Measurements from ENCODE around the gene MEF2C. TPM values are rescaled to one million over a fixed set of nuclear protein-coding genes. Genes with fewer than 3 reads are reported as not detected.

MEF2C gene
- polyA plus RNA-seq, 1 donor (not counting 4 experiments of a cell fraction or from before 2014, with no cell fraction given): 0.10 TPM

DNA sequence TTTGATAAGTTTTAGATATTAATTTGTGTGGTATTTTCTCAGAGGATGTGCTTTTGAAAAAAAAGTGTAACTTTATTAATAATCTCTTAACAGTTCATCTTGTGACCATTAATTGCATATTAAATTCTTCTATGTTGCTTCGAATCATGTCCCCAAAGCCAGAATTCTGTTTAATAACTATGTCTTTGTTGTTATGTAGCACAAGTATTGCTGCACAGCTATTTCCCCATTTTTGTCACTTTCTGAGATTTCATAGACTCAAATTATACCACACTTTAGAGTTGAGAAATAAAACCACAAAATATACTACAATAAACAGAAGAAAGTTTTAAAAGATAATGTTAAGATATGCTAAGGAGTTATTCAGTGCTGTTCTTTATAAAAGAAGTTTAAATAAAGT, 2.8 kb downstream of the MEF2C start:
- Histone ChIP-seq H3K27ac (ENCODE audit: control insufficient read depth, insufficient read depth, low read length) (no peak overlapping the region), H3K27me3 (ENCODE audit: control insufficient read depth, extremely low read depth, insufficient read depth, low read length) (peaks cover 26% of the 10 kb centered on the region), H3K9ac (ENCODE audit: control insufficient read depth, extremely low read depth, insufficient read depth, low read length) (no peak overlapping the region), H2AFZ (ENCODE audit: control insufficient read depth, low read length) (no peak overlapping the region), H3K9me3 (ENCODE audit: control insufficient read depth, low read depth, low read length) (no peaks in the 10 kb centered on the region), H3K4me2 (ENCODE audit: control insufficient read depth, extremely low read depth, insufficient read depth, low read depth, low read length) (no peak overlapping the region), H3K9me1 (ENCODE audit: control insufficient read depth, extremely low read depth, insufficient read depth, low read length) (no peaks in the 10 kb centered on the region), H4K20me1 (ENCODE audit: control insufficient read depth, extremely low read depth, insufficient read depth, low read length) (no peaks in the 10 kb centered on the region), H3K79me2 (ENCODE audit: control insufficient read depth, insufficient read depth, low read length) (no peaks in the 10 kb centered on the region), H3K4me1 (ENCODE audit: control insufficient read depth, extremely low read depth, insufficient read depth, low read length) (peaks cover 12% of the 10 kb centered on the region), H3K36me3 (ENCODE audit: control insufficient read depth in 2 of 2, extremely low read depth in 1 of 2, insufficient read depth in 2 of 2, low read length in 2 of 2) (no peaks in the 10 kb centered on the region), H3K4me3 (ENCODE audit: control insufficient read depth in 2 of 3, extremely low read depth in 1 of 3, insufficient read depth in 2 of 3, low read depth in 1 of 3, low read length in 3 of 3) (no peak overlapping the region)
- FAIRE-seq: no peak
- no peak for TF ChIP-seq EZH2 (IDR thresholded peaks at IDR 0.05; ENCODE audit: low read length)
- TF ChIP-seq, protein P1, sequence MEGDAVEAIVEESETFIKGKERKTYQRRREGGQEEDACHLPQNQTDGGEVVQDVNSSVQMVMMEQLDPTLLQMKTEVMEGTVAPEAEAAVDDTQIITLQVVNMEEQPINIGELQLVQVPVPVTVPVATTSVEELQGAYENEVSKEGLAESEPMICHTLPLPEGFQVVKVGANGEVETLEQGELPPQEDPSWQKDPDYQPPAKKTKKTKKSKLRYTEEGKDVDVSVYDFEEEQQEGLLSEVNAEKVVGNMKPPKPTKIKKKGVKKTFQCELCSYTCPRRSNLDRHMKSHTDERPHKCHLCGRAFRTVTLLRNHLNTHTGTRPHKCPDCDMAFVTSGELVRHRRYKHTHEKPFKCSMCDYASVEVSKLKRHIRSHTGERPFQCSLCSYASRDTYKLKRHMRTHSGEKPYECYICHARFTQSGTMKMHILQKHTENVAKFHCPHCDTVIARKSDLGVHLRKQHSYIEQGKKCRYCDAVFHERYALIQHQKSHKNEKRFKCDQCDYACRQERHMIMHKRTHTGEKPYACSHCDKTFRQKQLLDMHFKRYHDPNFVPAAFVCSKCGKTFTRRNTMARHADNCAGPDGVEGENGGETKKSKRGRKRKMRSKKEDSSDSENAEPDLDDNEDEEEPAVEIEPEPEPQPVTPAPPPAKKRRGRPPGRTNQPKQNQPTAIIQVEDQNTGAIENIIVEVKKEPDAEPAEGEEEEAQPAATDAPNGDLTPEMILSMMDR (optimal IDR thresholded peaks at IDR 0.05 in 1 of 3, IDR thresholded peaks at IDR 0.05 in 1 of 3, conservative IDR thresholded peaks at IDR 0.05 in 1 of 3; ENCODE audit: extremely low read depth in 1 of 3, insufficient read depth in 2 of 3, low read length in 3 of 3): no peak
- no peak for DNase-seq (ENCODE audit: low read depth, low spot score)
- dilution Hi-C loops (cut with MboI; ENCODE audit: extremely low pct_ligation_motif_present, low sequenced_read_pairs): no loop called here

DNA sequence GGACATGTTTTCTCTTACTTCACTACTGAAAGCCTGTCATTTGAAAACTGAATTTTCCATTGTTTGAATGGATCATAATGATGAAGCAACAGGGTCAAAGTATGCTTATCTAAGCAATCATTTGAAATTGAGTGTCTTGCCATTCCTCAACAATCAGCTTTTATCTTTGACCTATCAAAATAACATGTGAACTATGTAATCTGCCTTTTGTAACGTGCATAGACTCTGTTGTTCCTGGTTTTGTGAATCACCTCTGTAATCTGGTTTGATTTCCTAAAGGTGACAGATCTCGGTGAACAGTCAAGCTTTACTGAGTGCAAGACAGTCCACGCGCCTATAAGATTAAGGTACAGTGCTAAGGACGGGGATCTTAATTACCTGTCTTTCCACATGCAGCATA, 3.3 kb downstream of the MEF2C start:
- Histone ChIP-seq H3K4me2 (ENCODE audit: control insufficient read depth, extremely low read depth, insufficient read depth, low read depth, low read length) (no peak overlapping the region), H3K27ac (ENCODE audit: control insufficient read depth, insufficient read depth, low read length) (no peak overlapping the region), H3K9me1 (ENCODE audit: control insufficient read depth, extremely low read depth, insufficient read depth, low read length) (no peaks in the 10 kb centered on the region), H3K4me1 (ENCODE audit: control insufficient read depth, extremely low read depth, insufficient read depth, low read length) (peaks cover 12% of the 10 kb centered on the region), H3K4me3 (ENCODE audit: control insufficient read depth in 2 of 3, extremely low read depth in 1 of 3, insufficient read depth in 2 of 3, low read depth in 1 of 3, low read length in 3 of 3) (no peak overlapping the region), H3K79me2 (ENCODE audit: control insufficient read depth, insufficient read depth, low read length) (no peaks in the 10 kb centered on the region), H3K27me3 (ENCODE audit: control insufficient read depth, extremely low read depth, insufficient read depth, low read length) (peaks cover 25% of the 10 kb centered on the region), H3K36me3 (ENCODE audit: control insufficient read depth in 2 of 2, extremely low read depth in 1 of 2, insufficient read depth in 2 of 2, low read length in 2 of 2) (no peaks in the 10 kb centered on the region), H3K9me3 (ENCODE audit: control insufficient read depth, low read depth, low read length) (no peaks in the 10 kb centered on the region), H2AFZ (ENCODE audit: control insufficient read depth, low read length) (no peak overlapping the region), H4K20me1 (ENCODE audit: control insufficient read depth, extremely low read depth, insufficient read depth, low read length) (no peaks in the 10 kb centered on the region), H3K9ac (ENCODE audit: control insufficient read depth, extremely low read depth, insufficient read depth, low read length) (no peak overlapping the region)
- dilution Hi-C loops (cut with MboI; ENCODE audit: extremely low pct_ligation_motif_present, low sequenced_read_pairs): no loop called here
- FAIRE-seq: no peak
- TF ChIP-seq, protein P1 (optimal IDR thresholded peaks at IDR 0.05 in 1 of 3, IDR thresholded peaks at IDR 0.05 in 1 of 3, conservative IDR thresholded peaks at IDR 0.05 in 1 of 3; ENCODE audit: extremely low read depth in 1 of 3, insufficient read depth in 2 of 3, low read length in 3 of 3): no peak
- TF ChIP-seq EZH2 (IDR thresholded peaks at IDR 0.05; ENCODE audit: low read length): no peak
- DNase-seq (ENCODE audit: low read depth, low spot score): no peak

Data from keratinocyte (primary cell).